Neural cell (in vitro differentiated cells): Measurements from ENCODE around the gene OR4F17. TPM values are rescaled to one million over a fixed set of nuclear protein-coding genes. Genes with fewer than 3 reads are reported as not detected.
"Not testable (repeated sequence)": the region's sequence is repeated elsewhere in the genome, so short reads cannot be mapped to it uniquely, and the experiment has no call there.

Experiments
- H2AFZ ChIP-seq: fragments of 200-600, 300-800 bp; sonication (generic), shearing (Covaris generic); 2 replicates; pipeline ENCODE4 v1.6.0; 2014; ENCODE audit warnings: low read depth, mild to moderate bottlenecking, antibody characterized with exemption, low read length, moderate library complexity
- H3F3A ChIP-seq: fragments of 200-600 bp; shearing (Covaris generic); 2 replicates; pipeline ENCODE4 v1.6.1; 2016; ENCODE audit warnings: mild to moderate bottlenecking, moderate library complexity, mixed read lengths, antibody characterized with exemption, low read length; ENCODE audit not compliant: insufficient read depth, poor library complexity, severe bottlenecking
- H3K27ac ChIP-seq: fragments of 200-600, 300-800 bp; sonication (generic), shearing (Covaris generic); 2 replicates; pipeline ENCODE4 v1.5.1; 2014; ENCODE audit warnings: mild to moderate bottlenecking, low read length, moderate library complexity
- H3K27me3 ChIP-seq: fragments of 300-800, 200-600 bp; sonication (generic), shearing (Covaris generic); 2 replicates; pipeline ENCODE4 v1.6.0; 2014; ENCODE audit warnings: mild to moderate bottlenecking, low read depth, low read length, moderate library complexity; ENCODE audit not compliant: insufficient read depth
- H3K36me3 ChIP-seq: fragments of 300-800, 200-600 bp; sonication (generic), shearing (Covaris generic); 2 replicates; pipeline ENCODE4 v1.5.1; 2014; ENCODE audit warnings: mild to moderate bottlenecking, antibody characterized with exemption, low read length, moderate library complexity; ENCODE audit not compliant: insufficient read depth
- H3K4me2 ChIP-seq: fragments of 300-800, 200-600 bp; sonication (generic), shearing (Covaris generic); 2 replicates; pipeline ENCODE4 v1.6.0; 2014; ENCODE audit warnings: mild to moderate bottlenecking, low read length
- H3K4me3 ChIP-seq: fragments of 300-800, 200-600 bp; sonication (generic), shearing (Covaris generic); 2 replicates; pipeline ENCODE4 v1.5.1; 2014; ENCODE audit warnings: mild to moderate bottlenecking, low read length, moderate library complexity
- H3K79me2 ChIP-seq: fragments of 200-600 bp; shearing (Covaris generic); replicated peaks from 2 replicates; pipeline ENCODE4 v1.6.0; 2014; ENCODE audit warnings: mild to moderate bottlenecking, low read length, moderate library complexity; ENCODE audit not compliant: insufficient read depth
- H3K9ac ChIP-seq: fragments of 300-800, 200-600 bp; sonication (generic), shearing (Covaris generic); 2 replicates; pipeline ENCODE4 v1.6.1; 2016; ENCODE audit warnings: mild to moderate bottlenecking, low read length, mixed read lengths
- H3K9me2 ChIP-seq: fragments of 200-600 bp; shearing (Covaris generic); 2 replicates; pipeline ENCODE4 v1.6.1; 2016; ENCODE audit warnings: mild to moderate bottlenecking, low read length, mixed read lengths; ENCODE audit not compliant: insufficient read depth
- H3K9me3 ChIP-seq: fragments of 200-600, 300-800 bp; sonication (generic), shearing (Covaris generic); 2 replicates; pipeline ENCODE4 v1.6.1; 2016; ENCODE audit warnings: mild to moderate bottlenecking, mixed run types, low read length, moderate library complexity, mixed read lengths
- H4K20me1 ChIP-seq: fragments of 200-600 bp; shearing (Covaris generic); 2 replicates; pipeline ENCODE4 v1.6.1; 2016; ENCODE audit warnings: mild to moderate bottlenecking, mixed run types; ENCODE audit not compliant: insufficient read depth
- polyA minus RNA-seq: library from RNA; depleted of rRNA, polyadenylated mRNA; stranded (reverse); fragments of >200 nt; gene quantifications from 2 replicates; pipeline ENCODE4 v1.2.3, GENCODE V29; 2014
- polyA plus RNA-seq: library from polyadenylated mRNA; depleted of rRNA; stranded (reverse); fragments of >200 nt; gene quantifications from 2 replicates; pipeline ENCODE4 v1.2.3, GENCODE V29; 2014

The OR4F17 gene, protein sequence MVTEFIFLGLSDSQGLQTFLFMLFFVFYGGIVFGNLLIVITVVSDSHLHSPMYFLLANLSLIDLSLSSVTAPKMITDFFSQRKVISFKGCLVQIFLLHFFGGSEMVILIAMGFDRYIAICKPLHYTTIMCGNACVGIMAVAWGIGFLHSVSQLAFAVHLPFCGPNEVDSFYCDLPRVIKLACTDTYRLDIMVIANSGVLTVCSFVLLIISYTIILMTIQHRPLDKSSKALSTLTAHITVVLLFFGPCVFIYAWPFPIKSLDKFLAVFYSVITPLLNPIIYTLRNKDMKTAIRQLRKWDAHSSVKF
- 0.90 TPM in 1 of 2 replicates, not detected in the other for polyA plus RNA-seq
- not detected in 2 replicates for polyA minus RNA-seq

GRCh38 chr19:106804-107203, at the start of gene OR4F17:
OR4F17 (plus strand) TSS chr19:107104; CDS start chr19:110679, 3,575 bp downstream.
- not testable (repeated sequence) for H2AFZ ChIP-seq

GRCh38 chr19:70793-71192, 36.1 kb upstream of the OR4F17 start:
- not testable (repeated sequence) for H3K4me3 ChIP-seq, H3K9me3 ChIP-seq, H4K20me1 ChIP-seq, H3K79me2 ChIP-seq, H3K9me2 ChIP-seq, H3K9ac ChIP-seq, H3F3A ChIP-seq, H3K36me3 ChIP-seq, H3K27me3 ChIP-seq, H2AFZ ChIP-seq, H3K4me2 ChIP-seq, H3K27ac ChIP-seq

More at GRCh38 chr19:106804-107203, at the start of gene OR4F17:
- H3K27ac ChIP-seq, H3K9me2 ChIP-seq, H3K27me3 ChIP-seq, H3F3A ChIP-seq, H3K4me2 ChIP-seq, H3K79me2 ChIP-seq, H3K9me3 ChIP-seq, H4K20me1 ChIP-seq, H3K9ac ChIP-seq, H3K36me3 ChIP-seq, H3K4me3 ChIP-seq: not testable (repeated sequence)

- not testable (repeated sequence) for H3K4me2 ChIP-seq, H3K27me3 ChIP-seq, H3K4me3 ChIP-seq, H3K79me2 ChIP-seq, H3K27ac ChIP-seq, H2AFZ ChIP-seq, H3K9me3 ChIP-seq, H3K36me3 ChIP-seq, H3F3A ChIP-seq, H3K9ac ChIP-seq, H3K9me2 ChIP-seq, H4K20me1 ChIP-seq
Observed at GRCh38 chr19:82864-83263, 24.0 kb upstream of the OR4F17 start.

DNA sequence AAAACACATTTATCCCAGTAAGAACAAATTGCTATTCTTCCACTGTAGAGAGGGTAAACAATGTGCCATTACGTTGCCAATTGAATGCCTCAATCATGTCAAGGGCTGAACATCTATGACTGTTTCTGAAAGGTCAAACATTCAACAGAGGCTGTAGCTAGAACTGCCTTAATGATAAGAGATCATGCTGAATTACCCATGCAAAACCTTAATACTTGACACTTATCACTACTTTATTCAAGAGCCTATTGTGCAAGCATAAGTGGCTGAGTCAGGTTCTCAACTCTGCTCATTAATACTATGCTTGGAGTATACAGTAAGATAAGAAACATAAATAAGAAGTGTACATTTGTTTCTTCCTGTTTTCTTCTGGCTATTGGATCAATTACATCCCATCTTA, 23.3 kb upstream of the OR4F17 start:
- not testable (repeated sequence) for H3K9me3 ChIP-seq, H3K9ac ChIP-seq, H3K4me3 ChIP-seq, H2AFZ ChIP-seq, H4K20me1 ChIP-seq, H3K79me2 ChIP-seq, H3K9me2 ChIP-seq, H3K27me3 ChIP-seq, H3K36me3 ChIP-seq, H3K27ac ChIP-seq, H3K4me2 ChIP-seq, H3F3A ChIP-seq

- not testable (repeated sequence) for H3K27ac ChIP-seq, H3K9ac ChIP-seq, H2AFZ ChIP-seq, H3K36me3 ChIP-seq, H3K9me2 ChIP-seq, H4K20me1 ChIP-seq, H3K4me3 ChIP-seq, H3K9me3 ChIP-seq, H3K79me2 ChIP-seq, H3K27me3 ChIP-seq, H3K4me2 ChIP-seq, H3F3A ChIP-seq
Observed at GRCh38 chr19:90678-91077, 16.2 kb upstream of the OR4F17 start.

- not testable (repeated sequence) for H4K20me1 ChIP-seq, H2AFZ ChIP-seq, H3K27ac ChIP-seq, H3K79me2 ChIP-seq, H3K9me2 ChIP-seq, H3K9me3 ChIP-seq, H3K4me3 ChIP-seq, H3K9ac ChIP-seq, H3K27me3 ChIP-seq, H3K36me3 ChIP-seq, H3F3A ChIP-seq, H3K4me2 ChIP-seq
Observed at GRCh38 chr19:94794-95193, 12.1 kb upstream of the OR4F17 start.

DNA sequence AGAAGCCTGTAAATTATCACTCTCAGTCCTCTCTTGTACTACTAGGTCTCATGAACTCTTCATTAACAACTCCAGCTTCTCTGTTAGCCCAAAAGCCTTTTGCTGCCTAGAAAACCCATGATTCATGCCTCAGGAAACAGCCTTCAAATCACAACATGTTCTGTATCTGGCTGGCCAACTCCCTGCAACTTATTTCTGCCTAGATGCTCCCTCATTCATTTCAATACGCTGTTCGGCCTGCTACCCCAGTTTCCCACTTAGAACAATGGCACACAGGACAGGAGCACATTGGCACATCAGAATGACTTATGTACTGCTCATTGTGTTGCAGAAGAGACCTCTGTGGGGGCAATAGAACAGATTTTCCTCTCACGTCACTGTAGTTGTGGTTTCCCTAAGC, 9.3 kb upstream of the OR4F17 start:
- H3K4me3 ChIP-seq, H3K36me3 ChIP-seq, H3K27me3 ChIP-seq, H3K79me2 ChIP-seq, H4K20me1 ChIP-seq, H3F3A ChIP-seq, H3K27ac ChIP-seq, H2AFZ ChIP-seq, H3K9me2 ChIP-seq, H3K9me3 ChIP-seq, H3K4me2 ChIP-seq, H3K9ac ChIP-seq: not testable (repeated sequence)

DNA sequence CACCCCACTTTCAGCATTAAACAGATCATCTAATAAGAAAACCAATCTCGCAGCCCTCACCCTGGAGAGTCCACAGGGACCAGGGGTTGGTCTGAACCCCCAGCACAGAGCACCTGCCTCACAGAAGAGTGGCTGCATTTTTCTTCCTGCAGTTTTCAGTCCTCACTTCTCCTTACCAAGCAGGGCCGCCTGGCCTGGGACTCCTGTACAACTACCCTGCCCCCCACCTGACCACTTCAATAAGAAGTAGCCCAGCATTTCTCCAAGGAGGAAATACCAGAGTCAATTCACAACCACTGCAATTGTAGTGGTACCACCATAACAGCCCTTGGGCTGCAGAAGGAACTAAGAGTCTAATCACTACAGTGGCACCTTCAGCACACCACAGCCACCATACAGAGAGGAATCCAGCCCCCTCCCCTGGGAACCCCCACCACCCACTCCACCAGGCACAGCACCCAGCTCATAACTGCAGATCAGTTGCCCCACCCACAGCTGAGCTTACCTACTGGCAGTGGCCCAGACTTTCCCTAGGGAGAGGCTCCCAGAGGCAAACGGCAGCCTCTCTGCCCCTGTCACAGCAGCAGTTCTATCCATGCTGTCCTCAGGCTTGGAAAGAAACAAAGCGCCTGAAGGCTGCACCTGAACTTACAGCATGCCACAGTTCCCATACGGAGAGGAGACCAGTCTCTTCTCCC, 13.7 kb downstream of the OR4F17 start:
- not testable (repeated sequence) for H3K9ac ChIP-seq, H3K27me3 ChIP-seq, H3K79me2 ChIP-seq, H4K20me1 ChIP-seq, H3K36me3 ChIP-seq, H3F3A ChIP-seq, H3K4me3 ChIP-seq, H2AFZ ChIP-seq, H3K27ac ChIP-seq, H3K9me2 ChIP-seq, H3K9me3 ChIP-seq, H3K4me2 ChIP-seq
